ENCODE measurements around the gene ESPL1.

GRCh38 chr12:53313996-53314395 lies 45.9 kb downstream of the ESPL1 start:
- no peak for TF ChIP-seq CTCF (conservative IDR thresholded peaks at IDR 0.05; ENCODE audit: low read depth, low read length)
- no peak for TF ChIP-seq EZH2phosphoT487 (IDR thresholded peaks at IDR 0.05; ENCODE audit: borderline replicate concordance, low read length)
- TF ChIP-seq EZH2 (IDR thresholded peaks at IDR 0.05; ENCODE audit: low read length, unreplicated experiment), result no peak

Measured in PC-3 (cell line).